Neural cell (in vitro differentiated cells): Measurements from ENCODE around the gene TTC23.

Source experiments
- CTCF ChIP-seq: fragments of 450-650 bp; IDR thresholded peaks from 2 replicates; pipeline ENCODE4 v1.5.1; 2014; ENCODE audit warnings: antibody characterized with exemption, mild to moderate bottlenecking, moderate library complexity; ENCODE audit not compliant: poor library complexity, severe bottlenecking
- EP300 ChIP-seq: fragments of 450-650 bp; conservative IDR thresholded peaks from 2 replicates; pipeline ENCODE4 v1.6.1; 2014; ENCODE audit warnings: antibody characterized with exemption, mild to moderate bottlenecking, moderate library complexity; ENCODE audit not compliant: poor library complexity, severe bottlenecking
- MXI1 ChIP-seq: fragments of 450-650 bp; conservative IDR thresholded peaks from 2 replicates; pipeline ENCODE4 v1.6.1; 2014; ENCODE audit warnings: antibody characterized with exemption, mild to moderate bottlenecking; ENCODE audit not compliant: poor library complexity, severe bottlenecking
- POLR2AphosphoS5 ChIP-seq: IDR thresholded peaks from 2 replicates; pipeline ENCODE4 v1.6.1; 2012
- RAD21 ChIP-seq: fragments of 450-650 bp; conservative IDR thresholded peaks from 2 replicates; pipeline ENCODE4 v1.6.1; 2014; ENCODE audit warnings: antibody characterized with exemption, mild to moderate bottlenecking, moderate library complexity
- REST ChIP-seq: IDR thresholded peaks from 2 replicates; pipeline ENCODE4 v1.6.1; 2012; ENCODE audit warnings: borderline replicate concordance
- SMC3 ChIP-seq: fragments of 450-650 bp; conservative IDR thresholded peaks from 2 replicates; pipeline ENCODE4 v1.6.1; 2014; ENCODE audit warnings: antibody characterized with exemption, mild to moderate bottlenecking, moderate library complexity; ENCODE audit not compliant: poor library complexity
- TAF1 ChIP-seq: IDR thresholded peaks from 2 replicates; pipeline ENCODE4 v1.6.1; 2012; ENCODE audit warnings: low read depth

GRCh38 chr15:99146661-99147060, 102.7 kb downstream of the TTC23 start:
- no peak for TF ChIP-seq CTCF
- TF ChIP-seq MXI1: no peak
- no peak for TF ChIP-seq REST
- no peak for TF ChIP-seq SMC3
- no peak for TF ChIP-seq RAD21
- no peak for TF ChIP-seq POLR2AphosphoS5
- no peak for TF ChIP-seq EP300
- no peak for TF ChIP-seq TAF1
